HG03039 (cell line): ENCODE results near the gene SF3A1.
A peak's percentile ranks its signal among the peaks of the same experiment; 100 is the strongest.
"Not testable (repeated sequence)": the region's sequence is repeated elsewhere in the genome, so short reads cannot be mapped to it uniquely, and the experiment has no call there.

Source experiments
- ATAC-seq: cut with Tn5 transposase; IDR thresholded peaks from one replicate; pipeline ENCODE4 v1.9.1; 2021; ENCODE audit warnings: mild to moderate bottlenecking, moderate library complexity; ENCODE audit not compliant: unreplicated experiment

SF3A1 gene

GRCh38 chr22:30348809-30349208 lies 7.9 kb downstream of the SF3A1 start:
- no peak for ATAC-seq

- no peak for ATAC-seq
Measured at GRCh38 chr22:30348404-30348803, 8.3 kb downstream of the SF3A1 start.

GRCh38 chr22:30347255-30347892 lies 9.3 kb downstream of the SF3A1 start:
- no peak for ATAC-seq

- ATAC-seq = no peak
Measured at GRCh38 chr22:30344447-30345200, 12.1 kb downstream of the SF3A1 start.

- ATAC-seq = no peak
Measured at GRCh38 chr22:30340911-30341685, 15.6 kb downstream of the SF3A1 start.

GRCh38 chr22:30338802-30339201 lies 17.9 kb downstream of the SF3A1 start:
- no peak for ATAC-seq

GRCh38 chr22:30338341-30338740 lies 18.4 kb downstream of the SF3A1 start:
- ATAC-seq = not testable (repeated sequence)

GRCh38 chr22:30337461-30337778 lies 19.3 kb downstream of the SF3A1 start:
- ATAC-seq = no peak

GRCh38 chr22:30336752-30337460 lies 19.8 kb downstream of the SF3A1 start:
- no peak for ATAC-seq

- ATAC-seq = no peak
Measured at GRCh38 chr22:30335236-30335635, 21.5 kb downstream of the SF3A1 start.

GRCh38 chr22:30334646-30335045 lies 22.0 kb downstream of the SF3A1 start:
- no peak for ATAC-seq

GRCh38 chr22:30333707-30334087 lies 23.0 kb downstream of the SF3A1 start:
- no peak for ATAC-seq

GRCh38 chr22:30332994-30333706 lies 23.5 kb downstream of the SF3A1 start:
- ATAC-seq = no peak

- no peak for ATAC-seq
Measured at GRCh38 chr22:30332551-30332950, 24.1 kb downstream of the SF3A1 start.

GRCh38 chr22:30328466-30329049 lies 28.1 kb downstream of the SF3A1 start:
- ATAC-seq = no peak

- ATAC-seq = no peak
Measured at GRCh38 chr22:30327864-30328345, 28.8 kb downstream of the SF3A1 start.

GRCh38 chr22:30326706-30327362 lies 29.9 kb downstream of the SF3A1 start, which contains the start of gene TBC1D10A:
Gene TBC1D10A, minus strand, starts transcription at chr22:30326941. Its CDS starts 60 bp downstream, at chr22:30326881.
- peak; percentile 74 for ATAC-seq

GRCh38 chr22:30326255-30326705 lies 30.4 kb downstream of the SF3A1 start:
- peak; percentile 16 for ATAC-seq

- no peak for ATAC-seq
Measured at GRCh38 chr22:30325724-30326254, 30.9 kb downstream of the SF3A1 start.
